Neuronal stem cell (in vitro differentiated cells): ENCODE results near the gene ACOXL.
A peak's percentile ranks its signal among the peaks of the same experiment; 100 is the strongest.

ENCODE experiments used
- DNase-seq: peaks from one replicate; pipeline ENCODE4 v3.0.0-alpha.2; 2013; ENCODE audit warnings: low spot score
- H2AFZ ChIP-seq: one replicate; pipeline ENCODE4 v1.6.1; 2013; ENCODE audit warnings: mild to moderate bottlenecking, low read length, inconsistent platforms
- H2AK5ac ChIP-seq: 2 replicates; pipeline ENCODE4 v1.6.1; 2013; ENCODE audit warnings: low read depth, mild to moderate bottlenecking, inconsistent platforms, low read length, moderate library complexity, mixed read lengths
- H2BK120ac ChIP-seq: 2 replicates; pipeline ENCODE4 v1.6.1; 2013; ENCODE audit warnings: low read depth, mild to moderate bottlenecking, inconsistent platforms, low read length, moderate library complexity, mixed read lengths
- H2BK12ac ChIP-seq: one replicate; pipeline ENCODE4 v1.6.1; 2013; ENCODE audit warnings: low read length, inconsistent platforms
- H2BK15ac ChIP-seq: 2 replicates; pipeline ENCODE4 v1.6.1; 2013; ENCODE audit warnings: mild to moderate bottlenecking, low read length, inconsistent platforms, mixed read lengths
- H2BK5ac ChIP-seq: one replicate; pipeline ENCODE4 v1.6.1; 2013; ENCODE audit warnings: inconsistent platforms, mild to moderate bottlenecking, low read length, moderate library complexity
- H3K14ac ChIP-seq: one replicate; pipeline ENCODE4 v1.6.1; 2013; ENCODE audit warnings: low read length, inconsistent platforms
- H3K18ac ChIP-seq: 2 replicates; pipeline ENCODE4 v1.6.1; 2013; ENCODE audit warnings: low read length, inconsistent platforms
- H3K23ac ChIP-seq: 2 replicates; pipeline ENCODE4 v1.6.1; 2013; ENCODE audit warnings: low read depth, mild to moderate bottlenecking, mixed read lengths, low read length, inconsistent platforms; ENCODE audit not compliant: poor library complexity
- H3K27ac ChIP-seq: replicated peaks from 3 replicates; pipeline ENCODE4 v1.5.1; 2013; ENCODE audit warnings: low read length, inconsistent platforms
- H3K27me3 ChIP-seq, 3 experiments: 2 replicates each; pipeline ENCODE4 v1.6.1; 2013; ENCODE audit warnings: low read length in 3 of 3, mild to moderate bottlenecking in 2 of 3, inconsistent platforms in 1 of 3, low read depth in 1 of 3, mixed read lengths in 1 of 3, moderate library complexity in 1 of 3; ENCODE audit not compliant: control insufficient read depth in 3 of 3, insufficient read depth in 3 of 3
- H3K36me3 ChIP-seq, 2 donors: replicated peaks in 1 of 2; 2 replicates each; pipeline ENCODE4 v1.6.1; 2013; ENCODE audit warnings: low read length in 2 of 2; ENCODE audit not compliant: control insufficient read depth in 2 of 2, insufficient read depth in 2 of 2
- H3K4ac ChIP-seq: 2 replicates; pipeline ENCODE4 v1.6.1; 2013; ENCODE audit warnings: inconsistent platforms, mild to moderate bottlenecking, low read length, moderate library complexity
- H3K4me1 ChIP-seq, 2 donors: 1 replicate in 1 of 2; 2 replicates in 1 of 2; pipeline ENCODE4 v1.6.1; 2013; ENCODE audit warnings: low read length in 2 of 2, low read depth in 1 of 2; ENCODE audit not compliant: control insufficient read depth in 2 of 2, insufficient read depth in 1 of 2
- H3K4me2 ChIP-seq: one replicate; pipeline ENCODE4 v1.6.1; 2013; ENCODE audit warnings: mild to moderate bottlenecking, low read length, inconsistent platforms; ENCODE audit not compliant: insufficient read depth, poor library complexity, severe bottlenecking
- H3K4me3 ChIP-seq, 2 donors: 2 replicates each; pipeline ENCODE4 v1.5.1; 2013; ENCODE audit warnings: low read length in 2 of 2, mild to moderate bottlenecking in 2 of 2, inconsistent platforms in 1 of 2, moderate library complexity in 1 of 2
- H3K79me1 ChIP-seq: one replicate; pipeline ENCODE4 v1.6.1; 2013; ENCODE audit warnings: low read depth, mild to moderate bottlenecking, inconsistent platforms, low read length, moderate library complexity
- H3K9ac ChIP-seq: one replicate; pipeline ENCODE4 v1.6.1; 2013; ENCODE audit warnings: mild to moderate bottlenecking, low read depth, low read length, inconsistent platforms; ENCODE audit not compliant: poor library complexity
- H3K9me3 ChIP-seq, 2 donors: replicated peaks in 1 of 2; 2 replicates each; pipeline versions ENCODE3 to v1.6.1; 2013; ENCODE audit warnings: low read length in 2 of 2, mild to moderate bottlenecking in 2 of 2, inconsistent platforms in 1 of 2, low read depth in 1 of 2, mixed read lengths in 1 of 2, moderate library complexity in 1 of 2; ENCODE audit not compliant: control insufficient read depth in 2 of 2, insufficient read depth in 1 of 2
- H4K8ac ChIP-seq: one replicate; pipeline ENCODE4 v1.6.1; 2013; ENCODE audit warnings: low read depth, mild to moderate bottlenecking, inconsistent platforms, low read length, moderate library complexity
- H4K91ac ChIP-seq: one replicate; pipeline ENCODE4 v1.6.1; 2013; ENCODE audit warnings: low read length, low read depth, mild to moderate bottlenecking, inconsistent platforms; ENCODE audit not compliant: poor library complexity
- WGBS, 2 donors: extraction: QIAGEN DNeasy Blood & Tissue Kit; methylation state at CpG; one replicate each; pipeline ENCODE4 v1.1.7; 2013; ENCODE audit warnings: missing lambda C conversion rate in 2 of 2, mixed read lengths in 1 of 2; ENCODE audit not compliant: insufficient read length in 2 of 2, insufficient replicate concordance in 1 of 2; ENCODE audit errors: extremely low coverage in 2 of 2; 5-methylcytosine and 5-hydroxymethylcytosine counted together

ACOXL gene

GRCh38 chr2:111113838-111114237, 381.5 kb downstream of the ACOXL start:
- no peak for DNase-seq
- no peak overlapping the region for H3K23ac ChIP-seq
- no peak overlapping the region for H2BK5ac ChIP-seq
- H4K8ac ChIP-seq, result no peak overlapping the region
- no peak overlapping the region for H2BK120ac ChIP-seq
- H4K91ac ChIP-seq, result no peak overlapping the region
- H3K27ac ChIP-seq, result no peak overlapping the region
- H3K9ac ChIP-seq, result no peak overlapping the region
- H3K14ac ChIP-seq, result no peak overlapping the region
- no peak overlapping the region for H2BK12ac ChIP-seq
- no peak overlapping the region for H2AK5ac ChIP-seq
- peaks cover 7 to 10% of the 10 kb centered on the region in 2 donors for H3K4me1 ChIP-seq
- H2AFZ ChIP-seq, result no peak overlapping the region
- H3K36me3 ChIP-seq, result no peaks in the 10 kb centered on the region
- peaks cover 0 to 5% of the 10 kb centered on the region in 2 donors for H3K9me3 ChIP-seq
- H3K4ac ChIP-seq, result no peak overlapping the region
- no peak overlapping the region for H3K4me2 ChIP-seq
- peaks cover under 1 to 20% (median 15%) of the 10 kb centered on the region in 3 experiments for H3K27me3 ChIP-seq
- no peak overlapping the region for H3K4me3 ChIP-seq
- no CpG with 5 or more reads among the region's 1 CpG for WGBS, 2 donors
- H2BK15ac ChIP-seq, result no peak overlapping the region
- peak overlapping the region; percentile 24 for H3K18ac ChIP-seq
- no peaks in the 10 kb centered on the region for H3K79me1 ChIP-seq

DNA sequence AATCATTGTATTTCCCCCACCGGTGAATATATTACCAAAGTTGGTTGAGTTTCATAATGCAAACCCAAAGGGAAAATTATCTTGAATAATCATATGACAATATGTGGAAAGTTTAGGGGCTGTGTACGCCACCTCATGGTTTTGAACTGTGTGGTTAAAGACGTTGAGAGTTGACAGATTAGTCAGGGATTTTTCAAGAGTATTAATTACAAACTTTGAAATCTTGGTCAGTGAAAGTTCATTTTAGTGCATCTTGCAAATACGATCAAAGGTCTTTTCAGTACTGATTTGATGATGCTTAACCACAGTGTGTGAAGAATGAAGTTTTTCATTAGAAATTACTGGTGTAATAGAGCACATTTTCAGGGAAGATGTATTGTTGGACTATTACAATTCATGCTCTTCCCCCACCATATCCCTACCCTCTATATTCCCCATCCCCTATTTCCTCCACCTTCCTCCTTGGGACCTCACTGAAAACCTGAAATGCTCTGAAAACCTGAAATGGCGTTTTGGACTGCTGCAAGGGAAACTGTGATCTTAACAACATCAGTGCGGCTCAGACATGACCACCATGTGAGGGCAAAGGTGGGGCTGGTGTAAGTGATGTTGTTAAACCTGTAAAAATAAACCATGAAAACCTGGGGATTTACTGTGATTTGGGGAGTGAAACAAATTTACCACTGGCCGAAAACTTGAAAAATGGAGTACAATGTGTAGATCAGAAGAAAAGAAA, 383.8 kb downstream of the ACOXL start:
- Histone ChIP-seq H3K79me1 (no peaks in the 10 kb centered on the region), H3K36me3 (no peaks in the 10 kb centered on the region), H3K4me2 (no peak overlapping the region), H2BK120ac (no peak overlapping the region), H3K9ac (no peak overlapping the region), H3K4ac (no peak overlapping the region), H3K9me3 (peaks cover 0 to 7% of the 10 kb centered on the region in 2 donors), H4K91ac (no peak overlapping the region), H2AFZ (no peak overlapping the region), H2BK12ac (no peak overlapping the region), H2BK15ac (no peak overlapping the region), H3K18ac (no peak overlapping the region), H2AK5ac (no peak overlapping the region), H3K23ac (no peak overlapping the region), H4K8ac (no peak overlapping the region), H3K4me3 (no peak overlapping the region), H2BK5ac (no peak overlapping the region), H3K27me3 (peaks cover 7 to 28% (median 27%) of the 10 kb centered on the region in 3 experiments), H3K27ac (no peak overlapping the region), H3K4me1 (peaks cover 11 to 18% of the 10 kb centered on the region in 2 donors), H3K14ac (no peak overlapping the region)
- no peak for DNase-seq
- no CpG with 5 or more reads among the region's 7 CpGs for WGBS, 2 donors

DNA sequence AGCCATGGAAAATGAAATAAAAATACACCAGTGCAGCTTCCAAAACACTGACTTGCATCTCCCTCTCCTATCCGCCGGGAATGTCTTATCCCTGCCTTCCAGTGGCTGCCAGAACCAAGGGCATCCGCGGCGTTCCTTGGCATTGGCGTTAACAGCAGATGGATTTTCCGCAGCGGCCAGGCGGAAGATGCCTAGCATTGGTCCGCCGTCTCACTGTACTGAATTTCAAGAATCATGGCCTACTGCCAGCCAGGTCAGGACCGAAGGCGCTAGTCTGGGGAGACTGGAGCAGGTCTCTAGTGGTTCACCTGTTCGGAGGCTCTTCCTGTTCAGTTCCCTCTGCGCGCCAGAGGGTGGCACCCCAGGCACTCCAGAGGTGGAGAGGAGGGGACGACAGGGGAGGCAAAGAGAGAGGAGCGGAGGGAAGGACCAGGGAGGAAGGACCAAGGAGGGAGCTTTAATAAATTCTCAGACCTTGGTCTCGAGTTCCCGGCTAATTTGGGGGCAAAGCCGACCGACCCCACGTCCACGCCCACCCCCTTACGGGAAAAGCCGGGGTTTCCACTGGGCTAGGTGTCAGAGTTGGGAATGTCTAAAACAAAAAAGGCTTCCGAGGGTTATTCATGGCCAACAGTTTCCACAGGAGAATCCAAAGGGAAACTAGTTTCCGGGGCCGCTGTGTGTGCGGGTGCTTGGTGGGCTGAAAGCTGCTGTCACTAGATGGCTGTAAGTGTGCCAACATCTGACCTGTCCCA, 384.6 kb downstream of the ACOXL start:
- Histone ChIP-seq H2BK15ac (peak overlapping the region; percentile 100), H3K79me1 (peaks cover under 1% of the 10 kb centered on the region), H3K18ac (peak overlapping the region; percentile 97), H3K4me2 (peak overlapping the region; percentile 93), H3K27me3 (peaks cover 7 to 28% (median 27%) of the 10 kb centered on the region in 3 experiments), H3K4me1 (peaks cover 12 to 18% of the 10 kb centered on the region in 2 donors), H2AK5ac (peak overlapping the region; percentile 95), H3K27ac (no peak overlapping the region), H4K91ac (no peak overlapping the region), H2AFZ (peak overlapping the region; percentile 99), H2BK12ac (peak overlapping the region; percentile 60), H3K4me3 (peak overlapping the region; percentile 36 to 70), H3K36me3 (no peaks in the 10 kb centered on the region), H3K9ac (peak overlapping the region; percentile 86), H3K14ac (no peak overlapping the region), H3K23ac (no peak overlapping the region), H4K8ac (no peak overlapping the region), H3K4ac (no peak overlapping the region), H3K9me3 (peaks cover 0 to 7% of the 10 kb centered on the region in 2 donors), H2BK5ac (peak overlapping the region; percentile 91), H2BK120ac (peak overlapping the region; percentile 74)
- peak; percentile 63 for DNase-seq
- WGBS, 2 donors, result no CpG with 5 or more reads among the region's 30 CpGs
